GM18870 (cell line): ENCODE results near the gene VKORC1.
A peak's percentile ranks its signal among the peaks of the same experiment; 100 is the strongest.

Experiments used
- ATAC-seq: cut with Tn5 transposase; IDR thresholded peaks from one replicate; pipeline ENCODE4 v1.9.1; 2021; ENCODE audit warnings: moderate library complexity; ENCODE audit not compliant: unreplicated experiment

Gene VKORC1

GRCh38 chr16:31083081-31083480 lies 11.5 kb downstream of the VKORC1 start:
- no peak for ATAC-seq

- no peak for ATAC-seq
Measured at GRCh38 chr16:31082368-31083045, 12.1 kb downstream of the VKORC1 start.

- ATAC-seq = no peak
Measured at GRCh38 chr16:31081428-31082351, 12.9 kb downstream of the VKORC1 start.

GRCh38 chr16:31080756-31081419 lies 13.7 kb downstream of the VKORC1 start:
- no peak for ATAC-seq

- ATAC-seq = no peak
Measured at GRCh38 chr16:31080035-31080629, 14.5 kb downstream of the VKORC1 start.

DNA sequence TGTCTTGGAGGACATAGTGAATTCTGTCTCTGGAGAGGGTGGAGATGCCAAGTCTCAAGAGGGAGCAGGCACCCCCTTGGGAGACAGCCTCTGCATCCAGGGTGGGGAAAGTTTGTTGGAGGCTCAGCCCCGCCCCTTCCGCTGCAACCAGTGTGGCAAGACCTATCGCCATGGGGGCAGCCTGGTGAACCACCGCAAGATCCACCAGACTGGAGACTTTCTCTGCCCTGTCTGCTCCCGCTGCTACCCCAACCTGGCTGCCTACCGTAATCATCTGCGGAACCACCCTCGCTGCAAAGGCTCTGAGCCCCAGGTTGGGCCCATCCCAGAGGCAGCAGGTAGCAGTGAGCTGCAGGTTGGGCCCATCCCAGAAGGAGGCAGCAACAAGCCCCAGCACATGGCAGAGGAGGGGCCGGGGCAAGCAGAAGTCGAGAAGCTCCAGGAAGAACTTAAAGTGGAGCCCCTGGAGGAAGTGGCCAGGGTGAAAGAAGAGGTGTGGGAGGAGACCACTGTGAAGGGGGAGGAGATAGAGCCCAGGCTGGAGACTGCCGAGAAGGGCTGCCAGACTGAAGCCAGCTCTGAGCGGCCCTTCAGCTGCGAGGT lies 15.2 kb downstream of the VKORC1 start:
- no peak for ATAC-seq

GRCh38 chr16:31078597-31079341 lies 15.8 kb downstream of the VKORC1 start:
- ATAC-seq = no peak

- no peak for ATAC-seq
Measured at GRCh38 chr16:31077592-31078396, 16.8 kb downstream of the VKORC1 start.

- ATAC-seq = no peak
Measured at GRCh38 chr16:31077024-31077423, 17.6 kb downstream of the VKORC1 start.

- no peak for ATAC-seq
Measured at GRCh38 chr16:31076319-31076718, 18.3 kb downstream of the VKORC1 start.

DNA sequence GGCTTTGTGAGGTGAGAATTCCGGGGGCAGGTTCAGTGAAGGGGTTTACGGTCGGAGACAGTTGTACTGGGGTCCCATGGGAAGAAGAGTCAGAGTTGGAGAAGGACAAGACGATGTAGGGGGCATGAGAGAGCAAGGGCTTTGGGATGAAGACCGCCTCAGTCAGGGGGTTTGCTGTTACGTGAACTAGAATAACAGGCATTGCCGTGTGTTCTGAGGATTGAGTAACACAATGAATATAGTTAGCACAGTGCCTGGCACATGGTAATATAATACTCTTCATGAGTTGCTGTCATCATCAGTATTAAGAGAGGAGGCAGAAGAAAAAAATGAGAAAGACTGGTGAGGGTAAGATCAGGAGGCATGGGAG lies 19.8 kb downstream of the VKORC1 start:
- ATAC-seq = no peak

DNA sequence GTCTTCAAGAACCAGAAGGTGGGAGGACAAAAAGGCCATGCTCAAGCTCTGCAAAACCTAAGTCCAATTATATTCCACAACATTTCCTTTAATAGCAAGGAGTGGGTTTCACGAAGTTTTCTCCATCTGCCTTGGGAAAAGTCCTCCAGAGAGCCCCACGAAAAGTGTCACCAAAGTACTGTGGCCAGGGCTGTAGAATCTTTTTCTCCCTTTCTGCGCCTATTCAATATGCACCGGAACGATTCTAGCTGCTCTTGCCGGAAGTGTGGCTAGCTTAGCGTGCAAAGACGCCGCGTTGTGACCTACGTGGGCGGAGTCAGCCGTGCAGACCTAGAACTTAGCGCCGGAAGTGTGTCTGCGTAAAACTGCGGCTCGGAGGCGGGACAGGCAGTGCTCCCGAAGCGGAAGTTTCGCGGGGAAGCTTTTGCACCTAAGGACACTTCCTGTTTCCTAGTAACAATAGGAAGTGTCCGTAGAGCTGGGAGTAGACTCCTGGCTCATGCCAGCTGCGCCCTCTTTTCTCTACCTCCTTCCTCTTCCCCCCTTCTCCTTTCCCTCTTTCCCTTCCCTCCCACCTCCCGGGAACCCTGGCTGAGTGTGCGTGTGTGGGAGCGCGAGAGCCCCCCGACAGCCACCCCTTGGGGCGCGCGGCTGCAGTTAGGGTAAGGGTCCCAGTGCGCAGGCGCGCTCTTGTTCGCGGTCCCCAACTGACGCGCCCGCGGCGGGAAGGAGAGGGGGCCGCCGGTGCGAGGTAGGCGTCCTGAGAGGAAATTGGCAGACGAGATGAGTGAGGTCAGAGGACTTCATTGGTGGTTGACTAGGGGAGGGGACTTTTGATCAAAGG lies 20.4 kb downstream of the VKORC1 start, which contains the start of the genes ZNF646 and ZNF668:
TSS of gene ZNF646 (plus strand) at position 453 of the 844 bp plus-strand sequence. CDS start 1,903 bp downstream, outside the sequence.
TSS of gene ZNF668 (minus strand) at position 271 of the 844 bp plus-strand sequence. CDS start 9,781 bp downstream, outside the sequence.
- peak; percentile 70 for ATAC-seq

DNA sequence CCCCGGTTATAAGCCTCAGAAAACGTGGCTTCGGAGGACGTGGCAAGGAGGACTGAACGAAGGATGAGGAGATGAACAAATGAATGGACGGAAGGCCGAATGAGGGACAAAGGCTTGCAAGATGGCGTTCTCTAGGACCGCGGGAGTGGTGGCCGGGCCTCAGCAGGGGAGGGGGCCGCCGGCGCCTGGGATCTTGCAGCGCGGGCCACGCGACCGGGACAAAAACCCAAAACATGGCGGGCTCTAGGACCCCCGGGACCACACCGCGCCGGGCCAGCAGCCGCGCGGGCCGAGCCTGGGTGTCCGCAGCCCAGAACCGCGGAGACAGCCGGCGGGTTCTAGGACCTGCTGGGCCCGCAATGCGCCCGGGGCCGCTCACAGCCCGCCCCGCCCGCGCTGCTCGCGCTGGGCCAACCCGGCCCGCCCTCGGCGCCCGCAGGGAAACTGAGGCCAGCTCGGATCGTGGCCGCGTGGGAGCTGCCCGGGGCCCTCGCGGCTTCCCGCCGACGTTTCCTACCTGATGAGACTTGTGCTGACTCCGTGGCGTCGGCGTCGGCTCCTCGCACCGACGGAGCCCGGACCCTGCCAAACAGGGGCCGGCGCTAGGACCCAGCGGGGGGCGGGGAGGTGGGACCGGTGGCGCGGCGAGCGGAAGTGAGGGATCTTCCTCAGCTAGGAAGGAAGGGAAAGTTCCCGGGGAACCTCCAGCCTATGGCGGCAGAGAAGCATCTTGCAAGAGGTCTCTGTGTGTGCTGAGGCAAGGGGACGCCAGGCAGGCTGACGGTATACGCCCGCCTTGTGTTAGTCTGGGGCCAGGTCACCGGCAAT lies 21.2 kb downstream of the VKORC1 start:
- peak; percentile 48 for ATAC-seq

DNA sequence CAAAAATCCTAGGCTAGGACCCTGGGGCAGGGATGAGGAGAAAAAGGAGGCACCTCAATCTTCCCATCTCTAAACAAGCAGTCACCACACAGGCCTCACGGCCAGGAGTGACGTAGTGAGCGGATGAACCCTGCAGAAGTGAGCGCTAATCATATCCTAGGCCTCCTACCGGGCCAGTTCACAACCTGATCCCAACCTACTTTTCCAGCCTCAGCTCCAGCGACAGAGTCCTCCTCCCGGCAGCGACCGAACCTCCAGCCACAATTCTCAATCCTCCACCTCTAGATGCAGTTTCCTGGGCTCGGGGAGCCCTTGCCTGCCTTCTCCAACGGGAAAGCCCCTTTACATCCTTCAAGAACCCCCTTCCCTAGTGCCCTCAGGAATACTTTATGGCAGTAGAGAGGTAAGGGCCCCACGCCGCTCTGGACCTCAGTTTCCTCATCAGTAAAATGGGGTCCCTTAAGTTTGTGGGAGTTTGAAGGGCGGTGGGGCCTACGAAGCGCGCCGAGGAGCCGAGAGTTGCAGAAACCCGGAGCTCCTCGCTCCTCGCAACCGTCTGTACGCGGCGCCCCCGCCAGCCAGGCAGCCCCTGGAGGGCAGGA lies 22.0 kb downstream of the VKORC1 start:
- ATAC-seq = no peak

DNA sequence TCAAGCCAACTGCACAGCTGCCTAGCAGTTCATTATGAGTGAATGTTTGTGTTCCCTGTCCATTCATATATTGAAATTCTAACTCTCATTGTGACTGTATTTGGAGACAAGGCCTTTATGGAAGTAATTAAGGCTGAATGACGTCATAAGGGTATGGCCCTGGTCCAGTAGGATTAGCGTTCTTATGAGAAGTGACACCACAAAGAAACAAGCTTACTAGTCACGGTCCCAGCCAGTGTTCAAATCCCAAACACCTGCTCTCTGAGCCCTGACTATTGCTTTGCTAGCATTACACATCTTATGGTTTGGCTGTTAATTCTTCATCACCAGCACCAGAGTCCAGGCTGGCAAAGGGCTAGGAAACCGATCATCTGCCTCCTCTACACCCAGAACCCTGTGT lies 22.7 kb downstream of the VKORC1 start:
- no peak for ATAC-seq

GRCh38 chr16:31067342-31067741 lies 27.3 kb downstream of the VKORC1 start:
- ATAC-seq = no peak
